T-helper 1 cell treated with Interleukin-12 subunit alpha and Interleukin-12 subunit beta and Interleukin-4 antibody, amounts not matched to agents 30 μg/mL and 1 μg/mL, for 36 hours (primary cell): ENCODE data around the gene MEMO1.
"Not testable (repeated sequence)": the region's sequence is repeated elsewhere in the genome, so short reads cannot be mapped to it uniquely, and the experiment has no call there.

Experiments
- H3K27ac Mint-ChIP-seq: one replicate; pipeline ENCODE4 v1.8.0; 2021; ENCODE audit warnings: mild to moderate bottlenecking, mixed read lengths
- H3K27me3 Mint-ChIP-seq: one replicate; pipeline ENCODE4 v1.8.0; 2021; ENCODE audit warnings: low read depth, mixed read lengths
- H3K36me3 Mint-ChIP-seq: one replicate; pipeline ENCODE4 v1.8.0; 2021; ENCODE audit warnings: low read depth, mixed read lengths
- H3K4me1 Mint-ChIP-seq: one replicate; pipeline ENCODE4 v1.8.0; 2021; ENCODE audit warnings: low read depth, mixed read lengths
- H3K4me3 Mint-ChIP-seq: one replicate; pipeline ENCODE4 v1.8.0; 2021; ENCODE audit warnings: mild to moderate bottlenecking, moderate library complexity, mixed read lengths
- H3K9me3 Mint-ChIP-seq: one replicate; pipeline ENCODE4 v1.8.0; 2021; ENCODE audit warnings: mixed read lengths

The MEMO1 gene

GRCh38 chr2:31889044-31889443 lies 121.8 kb downstream of the MEMO1 start:
- Mint-ChIP-seq H3K9me3 (no peaks in the 10 kb centered on the region), H3K4me1 (no peaks in the 10 kb centered on the region), H3K4me3 (no peak overlapping the region), H3K36me3 (peaks cover 2% of the 10 kb centered on the region), H3K27ac (no peak overlapping the region), H3K27me3 (no peaks in the 10 kb centered on the region)

- Mint-ChIP-seq H3K4me3 (no peak overlapping the region), H3K36me3 (peaks cover 2% of the 10 kb centered on the region), H3K9me3 (no peaks in the 10 kb centered on the region), H3K27ac (no peak overlapping the region), H3K27me3 (no peaks in the 10 kb centered on the region), H3K4me1 (no peaks in the 10 kb centered on the region)
Measured at GRCh38 chr2:31888550-31888949, 122.3 kb downstream of the MEMO1 start.

GRCh38 chr2:31886700-31887099 lies 124.1 kb downstream of the MEMO1 start:
- Mint-ChIP-seq H3K36me3 (peaks cover under 1% of the 10 kb centered on the region), H3K27me3 (no peaks in the 10 kb centered on the region), H3K4me1 (no peaks in the 10 kb centered on the region), H3K4me3 (no peak overlapping the region), H3K27ac (no peak overlapping the region), H3K9me3 (no peaks in the 10 kb centered on the region)

- H3K36me3 Mint-ChIP-seq, result peaks cover 15% of the 10 kb centered on the region
- H3K27me3 Mint-ChIP-seq, result no peaks in the 10 kb centered on the region
- no peak overlapping the region for H3K4me3 Mint-ChIP-seq
- no peak overlapping the region for H3K27ac Mint-ChIP-seq
- no peaks in the 10 kb centered on the region for H3K4me1 Mint-ChIP-seq
- H3K9me3 Mint-ChIP-seq, result no peaks in the 10 kb centered on the region
Measured at GRCh38 chr2:31877008-31877407, 133.8 kb downstream of the MEMO1 start.

GRCh38 chr2:31874071-31874470 lies 136.7 kb downstream of the MEMO1 start:
- H3K9me3 Mint-ChIP-seq, result no peaks in the 10 kb centered on the region
- H3K27ac Mint-ChIP-seq, result no peak overlapping the region
- peaks cover 9% of the 10 kb centered on the region for H3K36me3 Mint-ChIP-seq

GRCh38 chr2:31865215-31865614 lies 145.6 kb downstream of the MEMO1 start:
- Mint-ChIP-seq H3K4me3 (no peak overlapping the region), H3K4me1 (no peaks in the 10 kb centered on the region), H3K9me3 (no peaks in the 10 kb centered on the region), H3K27ac (no peak overlapping the region), H3K36me3 (peaks cover 4% of the 10 kb centered on the region), H3K27me3 (no peaks in the 10 kb centered on the region)

More at GRCh38 chr2:31874071-31874470, 136.7 kb downstream of the MEMO1 start:
- Mint-ChIP-seq H3K27me3 (no peaks in the 10 kb centered on the region), H3K4me1 (no peaks in the 10 kb centered on the region), H3K4me3 (no peak overlapping the region)

- no peak overlapping the region for H3K4me3 Mint-ChIP-seq
- H3K27ac Mint-ChIP-seq, result no peak overlapping the region
- H3K9me3 Mint-ChIP-seq, result no peaks in the 10 kb centered on the region
- no peaks in the 10 kb centered on the region for H3K4me1 Mint-ChIP-seq
- peaks cover 4% of the 10 kb centered on the region for H3K36me3 Mint-ChIP-seq
- H3K27me3 Mint-ChIP-seq, result no peaks in the 10 kb centered on the region
Measured at GRCh38 chr2:31863867-31864266, 146.9 kb downstream of the MEMO1 start.

GRCh38 chr2:31863015-31863656 lies 147.7 kb downstream of the MEMO1 start:
- not testable (repeated sequence) for H3K27ac Mint-ChIP-seq, H3K9me3 Mint-ChIP-seq

GRCh38 chr2:31859959-31860358 lies 150.8 kb downstream of the MEMO1 start:
- Mint-ChIP-seq H3K27me3 (no peaks in the 10 kb centered on the region), H3K4me1 (no peaks in the 10 kb centered on the region), H3K9me3 (no peaks in the 10 kb centered on the region), H3K27ac (no peak overlapping the region), H3K4me3 (no peak overlapping the region), H3K36me3 (peaks cover 6% of the 10 kb centered on the region)

More at GRCh38 chr2:31863015-31863656, 147.7 kb downstream of the MEMO1 start:
- H3K4me3 Mint-ChIP-seq, H3K4me1 Mint-ChIP-seq, H3K36me3 Mint-ChIP-seq, H3K27me3 Mint-ChIP-seq: not testable (repeated sequence)

- H3K27me3 Mint-ChIP-seq, result no peaks in the 10 kb centered on the region
- no peak overlapping the region for H3K4me3 Mint-ChIP-seq
- H3K4me1 Mint-ChIP-seq, result no peaks in the 10 kb centered on the region
- H3K36me3 Mint-ChIP-seq, result peaks cover 8% of the 10 kb centered on the region
- H3K9me3 Mint-ChIP-seq, result no peaks in the 10 kb centered on the region
- H3K27ac Mint-ChIP-seq, result no peak overlapping the region
Measured at GRCh38 chr2:31853521-31853920, 157.3 kb downstream of the MEMO1 start.

GRCh38 chr2:31842150-31842549 lies 168.7 kb downstream of the MEMO1 start:
- not testable (repeated sequence) for H3K9me3 Mint-ChIP-seq, H3K27ac Mint-ChIP-seq, H3K4me3 Mint-ChIP-seq, H3K27me3 Mint-ChIP-seq, H3K4me1 Mint-ChIP-seq, H3K36me3 Mint-ChIP-seq

- Mint-ChIP-seq H3K4me3 (no peak overlapping the region), H3K36me3 (no peaks in the 10 kb centered on the region), H3K9me3 (no peaks in the 10 kb centered on the region), H3K27me3 (no peaks in the 10 kb centered on the region), H3K27ac (no peak overlapping the region), H3K4me1 (no peaks in the 10 kb centered on the region)
Measured at GRCh38 chr2:31835450-31835849, 175.4 kb downstream of the MEMO1 start.

GRCh38 chr2:31832363-31832762 lies 178.4 kb downstream of the MEMO1 start:
- no peaks in the 10 kb centered on the region for H3K36me3 Mint-ChIP-seq
- no peak overlapping the region for H3K4me3 Mint-ChIP-seq
- no peaks in the 10 kb centered on the region for H3K27me3 Mint-ChIP-seq
- peaks cover 7% of the 10 kb centered on the region for H3K9me3 Mint-ChIP-seq
- no peaks in the 10 kb centered on the region for H3K4me1 Mint-ChIP-seq
- no peak overlapping the region for H3K27ac Mint-ChIP-seq

- Mint-ChIP-seq H3K36me3 (no peaks in the 10 kb centered on the region), H3K27ac (no peak overlapping the region), H3K4me3 (no peak overlapping the region), H3K4me1 (no peaks in the 10 kb centered on the region), H3K9me3 (peaks cover 8% of the 10 kb centered on the region), H3K27me3 (no peaks in the 10 kb centered on the region)
Measured at GRCh38 chr2:31831585-31831984, 179.2 kb downstream of the MEMO1 start.

GRCh38 chr2:31828891-31829290 lies 181.9 kb downstream of the MEMO1 start:
- H3K36me3 Mint-ChIP-seq, result no peaks in the 10 kb centered on the region
- no peaks in the 10 kb centered on the region for H3K27me3 Mint-ChIP-seq
- H3K4me1 Mint-ChIP-seq, result no peaks in the 10 kb centered on the region
- no peak overlapping the region for H3K27ac Mint-ChIP-seq
- no peak overlapping the region for H3K4me3 Mint-ChIP-seq
- H3K9me3 Mint-ChIP-seq, result peaks cover 15% of the 10 kb centered on the region

GRCh38 chr2:31823558-31823957 lies 187.2 kb downstream of the MEMO1 start:
- H3K4me1 Mint-ChIP-seq, result no peaks in the 10 kb centered on the region
- no peaks in the 10 kb centered on the region for H3K36me3 Mint-ChIP-seq
- no peak overlapping the region for H3K4me3 Mint-ChIP-seq
- no peak overlapping the region for H3K27ac Mint-ChIP-seq
- peaks cover 26% of the 10 kb centered on the region for H3K9me3 Mint-ChIP-seq
- no peaks in the 10 kb centered on the region for H3K27me3 Mint-ChIP-seq
